Embryonic facial prominence (tissue), 1 donor: ENCODE measurements around the gene ZBTB8A.

Source experiments
- DNase-seq: peaks from one replicate; pipeline ENCODE4 v3.0.0-alpha.2; 2016; ENCODE audit errors: extremely low spot score

Gene ZBTB8A

DNA sequence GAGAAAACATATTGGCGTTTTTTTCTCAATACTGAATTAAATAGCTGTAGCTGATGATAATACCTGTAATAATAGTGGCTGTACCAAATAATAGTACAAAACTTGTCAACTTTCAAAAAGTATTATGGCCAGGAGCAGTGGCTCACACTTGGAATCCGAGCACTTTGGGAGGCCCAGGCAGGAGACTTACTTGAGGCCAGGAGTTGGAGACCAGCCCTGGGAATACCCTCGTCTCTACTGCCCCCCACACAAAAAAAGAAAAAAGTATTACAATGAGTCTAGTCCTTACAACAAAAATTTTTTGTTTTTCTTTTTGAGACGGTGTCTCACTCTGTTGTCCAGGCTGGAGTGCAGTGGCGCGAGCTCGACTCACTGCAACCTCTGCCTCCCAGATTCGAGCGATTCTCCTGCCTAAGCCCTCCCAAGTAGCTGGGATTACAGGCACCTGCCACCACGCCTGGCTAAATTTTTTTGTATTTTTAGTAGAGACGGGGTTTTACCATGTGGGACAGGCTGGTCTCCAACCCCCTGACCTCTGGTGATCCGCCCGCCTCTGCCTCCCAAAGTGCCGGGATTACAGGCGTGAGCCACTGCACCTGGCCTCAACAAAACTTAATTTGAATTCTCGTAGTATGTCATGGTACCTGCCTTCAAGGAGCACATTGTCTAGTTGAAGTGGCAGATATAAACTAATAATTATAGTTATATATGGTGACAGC, 113.2 kb downstream of the ZBTB8A start:
- DNase-seq: no peak
